ENCODE measurements around the gene GRIK2. TPM values are rescaled to one million over a fixed set of nuclear protein-coding genes. Genes with fewer than 3 reads are reported as not detected.

The GRIK2 gene
- total RNA-seq, 1 donor from 2014 or later: 2.5 TPM

DNA sequence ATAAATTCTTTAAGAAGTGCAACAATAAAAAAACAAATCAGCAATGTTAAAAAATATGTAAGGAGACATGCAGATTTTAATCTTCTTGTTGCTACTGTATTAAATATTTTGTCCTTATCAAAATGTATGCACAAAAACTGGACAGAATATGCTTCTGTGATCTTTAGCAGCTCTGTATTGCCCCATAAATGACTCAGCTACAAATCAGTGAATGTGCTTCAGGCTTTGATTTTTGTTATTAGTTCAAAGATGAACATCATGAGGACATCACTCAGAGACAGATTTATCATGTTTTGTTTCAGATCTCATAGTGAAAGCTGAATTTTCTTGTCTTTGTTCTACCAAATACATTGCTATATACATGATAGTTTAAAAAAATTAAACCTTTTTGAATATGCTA is 312.4 kb downstream of the GRIK2 start:
- Mint-ChIP-seq H3K36me3 (ENCODE audit: low read depth, unreplicated experiment) (no peaks in the 10 kb centered on the region), H3K27ac (ENCODE audit: unreplicated experiment) (no peak overlapping the region), H3K27me3 (ENCODE audit: low read depth, unreplicated experiment) (no peaks in the 10 kb centered on the region), H3K4me1 (ENCODE audit: low read depth, unreplicated experiment) (no peaks in the 10 kb centered on the region), H3K9me3 (ENCODE audit: unreplicated experiment) (no peaks in the 10 kb centered on the region), H3K4me3 (ENCODE audit: unreplicated experiment) (no peak overlapping the region)
- H3K4me2 ChIP-seq (ENCODE audit: low read length): no peak overlapping the region
- no peaks in the 10 kb centered on the region for H3K9me3 ChIP-seq (ENCODE audit: insufficient read depth, low read depth, low read length)
- H3K36me3 ChIP-seq (ENCODE audit: insufficient read depth, low read length): no peaks in the 10 kb centered on the region
- no peaks in the 10 kb centered on the region for H3K27me3 ChIP-seq (ENCODE audit: insufficient read depth, low read length)
- H3K4me3 ChIP-seq (ENCODE audit: insufficient read depth, low read depth, low read length): no peak overlapping the region
- H3K79me2 ChIP-seq (ENCODE audit: insufficient read depth, low read length): no peaks in the 10 kb centered on the region
- H3K4me1 ChIP-seq (ENCODE audit: insufficient read depth, low read length): no peaks in the 10 kb centered on the region
- H3K27ac ChIP-seq (ENCODE audit: low read depth, low read length): no peak overlapping the region
- no peak for DNase-seq (ENCODE audit: low read depth)
- no peak overlapping the region for H2AFZ ChIP-seq (ENCODE audit: low read depth, low read length)
- no peak for TF ChIP-seq EZH2 (IDR thresholded peaks at IDR 0.05; ENCODE audit: insufficient read depth, low read length)
- TF ChIP-seq, protein P1, sequence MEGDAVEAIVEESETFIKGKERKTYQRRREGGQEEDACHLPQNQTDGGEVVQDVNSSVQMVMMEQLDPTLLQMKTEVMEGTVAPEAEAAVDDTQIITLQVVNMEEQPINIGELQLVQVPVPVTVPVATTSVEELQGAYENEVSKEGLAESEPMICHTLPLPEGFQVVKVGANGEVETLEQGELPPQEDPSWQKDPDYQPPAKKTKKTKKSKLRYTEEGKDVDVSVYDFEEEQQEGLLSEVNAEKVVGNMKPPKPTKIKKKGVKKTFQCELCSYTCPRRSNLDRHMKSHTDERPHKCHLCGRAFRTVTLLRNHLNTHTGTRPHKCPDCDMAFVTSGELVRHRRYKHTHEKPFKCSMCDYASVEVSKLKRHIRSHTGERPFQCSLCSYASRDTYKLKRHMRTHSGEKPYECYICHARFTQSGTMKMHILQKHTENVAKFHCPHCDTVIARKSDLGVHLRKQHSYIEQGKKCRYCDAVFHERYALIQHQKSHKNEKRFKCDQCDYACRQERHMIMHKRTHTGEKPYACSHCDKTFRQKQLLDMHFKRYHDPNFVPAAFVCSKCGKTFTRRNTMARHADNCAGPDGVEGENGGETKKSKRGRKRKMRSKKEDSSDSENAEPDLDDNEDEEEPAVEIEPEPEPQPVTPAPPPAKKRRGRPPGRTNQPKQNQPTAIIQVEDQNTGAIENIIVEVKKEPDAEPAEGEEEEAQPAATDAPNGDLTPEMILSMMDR (IDR thresholded peaks at IDR 0.05; ENCODE audit: insufficient read depth, low read depth, low read length): no peak
- no peaks in the 10 kb centered on the region for H4K20me1 ChIP-seq (ENCODE audit: insufficient read depth, low read length)
- no peak for FAIRE-seq
- H3K9ac ChIP-seq (ENCODE audit: low read length): no peak overlapping the region

DNA sequence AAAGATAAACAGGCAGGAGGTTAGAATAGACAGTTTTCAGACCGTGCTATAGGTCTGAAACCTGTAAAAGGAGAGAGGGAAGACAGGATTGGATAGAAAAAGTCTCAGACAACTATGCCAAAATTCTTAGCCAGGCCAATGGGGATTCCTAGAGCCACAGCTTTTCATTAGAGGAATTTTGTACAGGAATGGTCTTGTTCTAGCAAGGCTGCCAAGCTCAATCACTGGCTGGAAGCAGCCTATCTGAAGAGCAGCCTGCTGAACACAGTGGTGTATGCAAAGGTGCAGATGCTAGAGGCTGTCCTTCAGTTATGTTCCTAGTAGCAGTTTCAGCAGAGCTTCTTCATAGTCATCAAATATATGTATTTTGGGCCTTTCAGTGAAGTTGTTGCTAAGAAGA is 313.1 kb downstream of the GRIK2 start:
- no peaks in the 10 kb centered on the region for H4K20me1 ChIP-seq (ENCODE audit: insufficient read depth, low read length)
- Mint-ChIP-seq H3K36me3 (ENCODE audit: low read depth, unreplicated experiment) (no peaks in the 10 kb centered on the region), H3K4me3 (ENCODE audit: unreplicated experiment) (no peak overlapping the region), H3K27me3 (ENCODE audit: low read depth, unreplicated experiment) (no peaks in the 10 kb centered on the region), H3K27ac (ENCODE audit: unreplicated experiment) (no peak overlapping the region), H3K9me3 (ENCODE audit: unreplicated experiment) (no peaks in the 10 kb centered on the region), H3K4me1 (ENCODE audit: low read depth, unreplicated experiment) (no peaks in the 10 kb centered on the region)
- H3K27ac ChIP-seq (ENCODE audit: low read depth, low read length): no peak overlapping the region
- H3K27me3 ChIP-seq (ENCODE audit: insufficient read depth, low read length): no peaks in the 10 kb centered on the region
- no peaks in the 10 kb centered on the region for H3K79me2 ChIP-seq (ENCODE audit: insufficient read depth, low read length)
- H2AFZ ChIP-seq (ENCODE audit: low read depth, low read length): no peak overlapping the region
- H3K36me3 ChIP-seq (ENCODE audit: insufficient read depth, low read length): no peaks in the 10 kb centered on the region
- no peaks in the 10 kb centered on the region for H3K4me1 ChIP-seq (ENCODE audit: insufficient read depth, low read length)
- H3K9ac ChIP-seq (ENCODE audit: low read length): no peak overlapping the region
- TF ChIP-seq, protein P1 (IDR thresholded peaks at IDR 0.05; ENCODE audit: insufficient read depth, low read depth, low read length): no peak
- no peak overlapping the region for H3K4me2 ChIP-seq (ENCODE audit: low read length)
- no peak for DNase-seq (ENCODE audit: low read depth)
- H3K4me3 ChIP-seq (ENCODE audit: insufficient read depth, low read depth, low read length): no peak overlapping the region
- no peaks in the 10 kb centered on the region for H3K9me3 ChIP-seq (ENCODE audit: insufficient read depth, low read depth, low read length)
- no peak for FAIRE-seq

DNA sequence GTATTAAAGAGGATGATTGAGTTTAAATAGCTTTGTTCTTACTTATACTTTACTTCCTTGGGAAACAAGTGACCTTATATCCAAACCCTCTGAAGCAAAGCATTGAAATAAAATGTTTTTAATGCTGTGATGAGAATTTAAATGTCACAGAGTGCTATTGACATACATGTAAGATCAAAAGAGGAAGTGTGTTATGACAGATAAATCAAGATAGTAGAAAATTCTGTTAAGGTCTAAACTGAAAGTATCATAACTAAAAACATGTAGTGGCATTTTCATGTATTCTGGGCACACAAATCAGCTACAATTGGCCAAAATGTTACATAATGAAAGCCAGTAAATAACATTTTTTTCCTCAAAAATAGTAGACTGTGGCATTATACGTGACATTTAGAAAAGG is 318.0 kb downstream of the GRIK2 start:
- Histone ChIP-seq H3K4me1 (ENCODE audit: insufficient read depth, low read length) (no peaks in the 10 kb centered on the region), H3K36me3 (ENCODE audit: insufficient read depth, low read length) (no peaks in the 10 kb centered on the region), H3K27ac (ENCODE audit: low read depth, low read length) (no peak overlapping the region), H3K79me2 (ENCODE audit: insufficient read depth, low read length) (no peaks in the 10 kb centered on the region), H3K4me2 (ENCODE audit: low read length) (no peak overlapping the region), H4K20me1 (ENCODE audit: insufficient read depth, low read length) (no peaks in the 10 kb centered on the region), H3K4me3 (ENCODE audit: insufficient read depth, low read depth, low read length) (no peak overlapping the region), H3K9me3 (ENCODE audit: insufficient read depth, low read depth, low read length) (no peaks in the 10 kb centered on the region), H3K27me3 (ENCODE audit: insufficient read depth, low read length) (no peaks in the 10 kb centered on the region), H2AFZ (ENCODE audit: low read depth, low read length) (no peak overlapping the region), H3K9ac (ENCODE audit: low read length) (no peak overlapping the region)
- DNase-seq (ENCODE audit: low read depth) (no peak), FAIRE-seq (no peak)
- H3K27me3 Mint-ChIP-seq (ENCODE audit: low read depth, unreplicated experiment): no peaks in the 10 kb centered on the region
- no peaks in the 10 kb centered on the region for H3K36me3 Mint-ChIP-seq (ENCODE audit: low read depth, unreplicated experiment)
- no peak overlapping the region for H3K4me3 Mint-ChIP-seq (ENCODE audit: unreplicated experiment)
- TF ChIP-seq, protein P1 (IDR thresholded peaks at IDR 0.05; ENCODE audit: insufficient read depth, low read depth, low read length): no peak
- TF ChIP-seq EZH2 (IDR thresholded peaks at IDR 0.05; ENCODE audit: insufficient read depth, low read length): no peak
- H3K9me3 Mint-ChIP-seq (ENCODE audit: unreplicated experiment): no peaks in the 10 kb centered on the region
- H3K27ac Mint-ChIP-seq (ENCODE audit: unreplicated experiment): no peak overlapping the region
- H3K4me1 Mint-ChIP-seq (ENCODE audit: low read depth, unreplicated experiment): no peaks in the 10 kb centered on the region
